ENCODE measurements around the gene PAMR1.

GRCh38 chr11:35478471-35479091 is 46.8 kb downstream of the PAMR1 start:
- TF ChIP-seq POLR2A (IDR thresholded peaks at IDR 0.05; ENCODE audit: low read length) = no peak
- TF ChIP-seq GATA1 (IDR thresholded peaks at IDR 0.05; ENCODE audit: low read depth, low read length) = no peak

All from erythroblast (primary cell).